Esophagus muscularis mucosa (tissue), 4 donors: ENCODE data around the gene USP13. TPM values are rescaled to one million over a fixed set of nuclear protein-coding genes. Genes with fewer than 3 reads are reported as not detected.

ENCODE experiments used
- DNase-seq: peaks from one replicate; pipeline ENCODE4 v3.0.0-alpha.2; 2017; ENCODE audit errors: extremely low spot score
- H3K27ac ChIP-seq, 4 donors: fragments of 200-600 bp; sonication (generic); replicated peaks in 1 of 4; 1 replicate in 3 of 4; 2 replicates in 1 of 4; pipeline ENCODE4 v1.5.1; 2016 to 2019; ENCODE audit warnings: mild to moderate bottlenecking in 1 of 4
- H3K27me3 ChIP-seq, 4 donors: fragments of 200-600 bp; sonication (generic); one replicate each; pipeline versions ENCODE4 v1.5.1 to v1.6.0; 2016 to 2019
- H3K36me3 ChIP-seq, 4 donors: fragments of 200-600 bp; sonication (generic); one replicate each; pipeline ENCODE4 v1.5.1; 2016 to 2019
- H3K4me1 ChIP-seq, 4 donors: fragments of 200-600 bp; sonication (generic); one replicate each; pipeline ENCODE4 v1.5.1; 2016 to 2019
- H3K4me3 ChIP-seq, 4 donors: fragments of 200-600 bp; sonication (generic); 1 replicate in 2 of 4; 2 replicates in 2 of 4; pipeline ENCODE4 v1.5.1; 2016 to 2019; ENCODE audit warnings: mild to moderate bottlenecking in 4 of 4, moderate library complexity in 1 of 4
- H3K9me3 ChIP-seq, 4 donors: fragments of 200-600 bp; sonication (generic); 1 replicate in 3 of 4; 2 replicates in 1 of 4; pipeline ENCODE4 v1.5.1; 2016 to 2019
- CTCF ChIP-seq, 3 experiments: fragments of 200-600 bp in 2 of 3; fragments of 450-650 bp in 1 of 3; sonication (generic) in 2 of 3; IDR thresholded peaks; one replicate each; pipeline ENCODE4 v1.5.1; 2017 to 2019; ENCODE audit warnings: antibody characterized with exemption in 3 of 3, mild to moderate bottlenecking in 2 of 3, moderate library complexity in 1 of 3
- EP300 ChIP-seq: sonication (generic); formaldehyde crosslinking; IDR thresholded peaks from one replicate; pipeline ENCODE4 v1.6.1; 2017; ENCODE audit warnings: antibody characterized with exemption
- POLR2A ChIP-seq: fragments of 450-650 bp; IDR thresholded peaks from one replicate; pipeline ENCODE4 v1.6.1; 2017; ENCODE audit warnings: antibody characterized with exemption, moderate library complexity, mild to moderate bottlenecking, low read depth
- POLR2AphosphoS5 ChIP-seq, 2 donors: sonication (generic); formaldehyde crosslinking; IDR thresholded peaks; one replicate each; pipeline ENCODE4 v1.6.1; 2017; ENCODE audit warnings: antibody characterized with exemption in 2 of 2
- WGBS: methylation state at CpG from one replicate; pipeline ENCODE4 v1.1.5; 2018; 5-methylcytosine and 5-hydroxymethylcytosine counted together
- intact Hi-C: fragments of 100-400 bp; cut with DNase I; formaldehyde crosslinking; loops from one replicate; pipeline ENCODE4 v1.15.1; 2023
- total RNA-seq, 4 donors: library from RNA; depleted of rRNA; stranded (reverse); fragments of >200 nt; gene quantifications; one replicate each; pipeline versions ENCODE4 v1.1.0 to v1.2.1, GENCODE V29; 2016

The USP13 gene
- total RNA-seq, 4 donors from 2014 or later, result 8.7 to 15.1 (median 11.9) TPM

- H3K27me3 ChIP-seq, result no peaks in the 10 kb centered on the region
- H3K27ac ChIP-seq, result no peak overlapping the region
- H3K4me3 ChIP-seq, result no peak overlapping the region
- TF ChIP-seq POLR2AphosphoS5 (IDR thresholded peaks at IDR 0.05), result no peak
- no peak for TF ChIP-seq POLR2A
- TF ChIP-seq CTCF (IDR thresholded peaks at IDR 0.05), result no peak
- no peak for TF ChIP-seq EP300
- H3K36me3 ChIP-seq, result peaks cover 0 to 42% (median 22%) of the 10 kb centered on the region in 4 donors
- DNase-seq, result peak; percentile 21
- peaks cover 0 to 7% (median 0%) of the 10 kb centered on the region in 4 donors for H3K4me1 ChIP-seq
- H3K9me3 ChIP-seq, result no peaks in the 10 kb centered on the region
- intact Hi-C loops, result no loop called here
- 86% methylated on average over 3 of the region's 3 CpGs for WGBS
Measured at GRCh38 chr3:179729086-179729485, 76.2 kb downstream of the USP13 start.

- TF ChIP-seq POLR2AphosphoS5 (IDR thresholded peaks at IDR 0.05) (no peak), CTCF (IDR thresholded peaks at IDR 0.05) (no peak), EP300 (no peak), POLR2A (no peak)
- Histone ChIP-seq H3K4me1 (peaks cover 0 to 7% (median 0%) of the 10 kb centered on the region in 4 donors), H3K36me3 (peaks cover 0 to 43% (median 22%) of the 10 kb centered on the region in 4 donors), H3K4me3 (no peak overlapping the region), H3K27ac (no peak overlapping the region), H3K27me3 (no peaks in the 10 kb centered on the region), H3K9me3 (no peaks in the 10 kb centered on the region)
- intact Hi-C loops, result no loop called here
- 87% methylated on average over 2 of the region's 2 CpGs for WGBS
- DNase-seq, result no peak
Measured at GRCh38 chr3:179729981-179730380, 77.1 kb downstream of the USP13 start.

- TF ChIP-seq CTCF (IDR thresholded peaks at IDR 0.05) (no peak), POLR2AphosphoS5 (IDR thresholded peaks at IDR 0.05) (no peak), EP300 (no peak), POLR2A (no peak)
- Histone ChIP-seq H3K9me3 (no peaks in the 10 kb centered on the region), H3K4me3 (no peak overlapping the region), H3K27ac (no peak overlapping the region), H3K4me1 (peaks cover 0 to 7% (median 0%) of the 10 kb centered on the region in 4 donors), H3K27me3 (no peaks in the 10 kb centered on the region), H3K36me3 (peaks cover 0 to 43% (median 22%) of the 10 kb centered on the region in 4 donors)
- 98% methylated on average over 3 of the region's 3 CpGs for WGBS
- peak; percentile 12 for DNase-seq
- intact Hi-C loops, result no loop called here
Measured at GRCh38 chr3:179730506-179730905, 77.7 kb downstream of the USP13 start.

GRCh38 chr3:179731544-179731943, 78.7 kb downstream of the USP13 start:
- no peak for TF ChIP-seq POLR2AphosphoS5 (IDR thresholded peaks at IDR 0.05)
- TF ChIP-seq CTCF (IDR thresholded peaks at IDR 0.05), result no peak

More at GRCh38 chr3:179731544-179731943, 78.7 kb downstream of the USP13 start:
- WGBS, result 92% methylated on average over 9 of the region's 9 CpGs
- Histone ChIP-seq H3K27me3 (no peaks in the 10 kb centered on the region), H3K27ac (no peak overlapping the region), H3K4me3 (no peak overlapping the region), H3K9me3 (no peaks in the 10 kb centered on the region), H3K4me1 (peaks cover 0 to 12% (median 0%) of the 10 kb centered on the region in 4 donors), H3K36me3 (peaks cover 0 to 48% (median 20%) of the 10 kb centered on the region in 4 donors)
- intact Hi-C loops, result no loop called here
- peak; percentile 55 for DNase-seq
